ENCODE results near the gene FARP1.

GRCh38 chr13:98386637-98387036, 243.7 kb downstream of the FARP1 start:
- TF ChIP-seq CTCF (IDR thresholded peaks at IDR 0.05; ENCODE audit: low read depth, low read length, poor library complexity, severe bottlenecking): no peak
- no peak for TF ChIP-seq EZH2phosphoT487 (IDR thresholded peaks at IDR 0.05; ENCODE audit: borderline replicate concordance, low read length)

Measured in DOHH2 (cell line).